ENCODE data around the gene WDR82. TPM values are rescaled to one million over a fixed set of nuclear protein-coding genes. Genes with fewer than 3 reads are reported as not detected.
A peak's percentile ranks its signal among the peaks of the same experiment; 100 is the strongest.

Gene WDR82, protein sequence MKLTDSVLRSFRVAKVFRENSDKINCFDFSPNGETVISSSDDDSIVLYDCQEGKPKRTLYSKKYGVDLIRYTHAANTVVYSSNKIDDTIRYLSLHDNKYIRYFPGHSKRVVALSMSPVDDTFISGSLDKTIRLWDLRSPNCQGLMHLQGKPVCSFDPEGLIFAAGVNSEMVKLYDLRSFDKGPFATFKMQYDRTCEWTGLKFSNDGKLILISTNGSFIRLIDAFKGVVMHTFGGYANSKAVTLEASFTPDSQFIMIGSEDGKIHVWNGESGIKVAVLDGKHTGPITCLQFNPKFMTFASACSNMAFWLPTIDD
- 42.0 and 46.2 TPM in 2 replicates for total RNA-seq (2014; rRNA removed; shearing (Covaris generic))

DNA sequence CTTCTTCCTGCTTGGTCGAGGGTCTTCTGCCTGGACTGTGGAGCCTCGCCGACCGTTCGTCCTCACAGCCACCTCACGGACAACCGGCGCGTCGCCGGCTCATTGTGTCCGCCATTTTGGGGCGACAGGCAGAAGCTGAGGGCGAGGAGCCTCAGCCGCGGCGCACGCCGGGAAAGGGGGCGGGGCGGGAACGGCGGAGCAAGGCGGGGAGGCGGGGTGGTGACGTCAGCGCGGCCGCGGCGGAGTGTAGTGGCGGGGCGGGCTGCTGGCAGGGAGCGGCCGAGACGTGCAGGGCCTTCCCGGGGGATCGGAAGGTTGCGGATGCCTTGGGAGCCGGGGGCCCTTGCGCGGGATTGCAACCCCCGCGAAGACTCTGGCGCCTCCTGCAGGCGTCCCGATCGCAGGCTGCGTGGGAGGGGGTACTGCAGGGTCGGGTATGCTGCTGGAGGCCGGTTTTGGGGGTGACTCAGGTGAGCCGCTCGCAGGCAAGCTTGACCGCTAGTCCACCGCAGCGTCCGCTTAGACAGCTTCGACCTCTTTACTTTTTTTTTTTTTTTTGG lies at the start of gene WDR82:
Gene WDR82, minus strand, starts transcription at position 140 of the 560 bp plus-strand sequence. CDS start 288 bp downstream, outside the sequence.
- DNase-seq (ENCODE audit: low spot score), result peak; percentile 73

DNA sequence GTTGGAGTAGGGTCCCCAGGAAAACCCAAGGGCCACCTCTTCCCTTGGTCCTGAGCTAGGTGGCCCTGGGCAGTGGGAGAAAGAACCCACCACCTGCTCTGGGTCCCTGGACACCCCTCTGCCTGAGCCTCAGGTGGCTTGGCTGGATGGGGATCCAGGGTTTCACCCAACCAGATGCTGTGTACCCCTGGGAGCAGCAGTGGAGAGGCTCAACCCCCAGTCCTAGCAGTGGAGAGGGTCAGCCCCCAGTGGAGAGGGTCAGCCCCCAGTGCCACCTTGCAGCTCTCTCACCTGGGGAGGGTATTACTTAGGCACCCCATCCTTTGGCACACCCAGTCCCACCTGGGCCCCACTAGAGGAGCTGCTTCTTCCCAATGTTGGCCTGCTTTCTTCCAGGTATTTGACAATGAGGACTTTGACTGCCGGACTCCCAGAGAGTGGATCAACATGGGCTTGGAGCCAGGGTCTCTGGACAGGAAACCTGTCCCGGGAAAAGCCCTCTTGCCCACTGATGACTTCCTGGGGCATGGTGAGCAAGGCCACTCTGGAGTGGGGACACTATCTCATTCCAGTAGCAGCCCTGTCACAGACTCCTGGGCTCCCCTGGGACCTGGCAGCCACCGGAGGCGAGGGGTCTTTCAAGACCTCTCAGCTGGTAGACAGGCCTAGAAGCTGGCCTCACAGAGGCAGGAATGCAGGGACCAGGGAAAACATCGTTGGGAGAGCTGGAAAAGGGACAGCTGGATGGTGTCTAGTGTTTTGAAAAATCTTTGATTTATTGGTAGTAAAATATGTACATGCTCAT lies 49.2 kb upstream of the WDR82 start:
- no peak for DNase-seq (ENCODE audit: low spot score)

DNA sequence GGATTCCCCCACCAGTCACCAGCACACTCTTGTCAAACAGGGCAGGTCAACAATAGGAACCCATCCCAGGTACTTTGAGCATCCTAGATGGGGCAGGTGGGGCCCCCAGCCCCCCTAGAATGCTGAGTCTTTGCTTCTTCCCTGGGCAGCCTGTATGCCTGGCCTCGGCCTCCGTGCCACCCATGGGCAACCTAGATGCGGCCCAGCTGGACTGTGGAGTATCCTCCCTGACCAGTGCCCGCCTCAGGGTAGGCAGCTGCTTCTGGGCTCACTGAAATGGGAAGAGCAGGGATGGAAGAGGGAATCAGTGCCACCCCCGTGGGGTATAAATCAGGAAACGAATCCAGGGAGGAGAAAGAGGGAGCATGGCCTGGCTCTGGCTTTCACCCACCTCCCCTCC lies 48.5 kb upstream of the WDR82 start:
- DNase-seq (ENCODE audit: low spot score), result no peak

DNA sequence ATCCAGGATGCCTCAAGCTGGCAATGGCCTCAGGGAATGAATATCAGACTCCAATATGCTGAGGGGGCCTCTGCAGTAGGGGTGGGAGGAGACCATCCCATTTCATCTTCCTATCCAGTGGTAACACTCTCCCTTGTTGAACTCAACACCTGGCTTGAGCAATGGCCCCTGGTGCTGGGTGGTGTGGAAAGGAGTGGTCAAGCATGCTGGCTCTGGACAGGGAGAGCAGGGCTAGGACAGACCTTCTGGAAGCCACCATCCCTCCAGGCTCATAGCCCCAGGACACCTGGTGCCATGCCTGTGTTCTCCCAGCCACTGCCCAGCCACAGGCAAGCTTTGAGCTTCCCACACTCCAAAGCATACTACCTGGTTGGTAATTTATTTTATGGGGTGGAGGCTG lies 47.2 kb upstream of the WDR82 start:
- DNase-seq (ENCODE audit: low spot score), result no peak

DNA sequence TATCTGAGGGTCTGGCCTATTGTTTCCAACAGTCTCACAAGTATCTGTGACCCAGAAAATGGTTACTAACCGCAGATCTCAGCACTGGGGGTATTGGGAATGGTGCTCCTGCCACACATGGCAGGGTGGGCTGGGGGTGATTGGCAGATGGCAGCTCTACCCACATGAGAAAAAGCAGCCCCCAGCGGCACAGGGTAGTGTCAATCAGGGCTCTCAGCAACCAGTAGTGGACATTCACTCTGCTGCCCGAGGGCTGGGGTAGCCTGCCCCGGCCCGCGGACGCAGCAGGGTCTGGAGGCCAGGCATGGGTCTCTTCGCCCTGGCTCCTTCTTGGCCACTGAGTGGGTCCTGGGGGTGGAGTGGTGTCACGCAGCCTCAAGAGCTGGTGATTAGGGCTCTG lies 46.2 kb upstream of the WDR82 start:
- DNase-seq (ENCODE audit: low spot score), result no peak

DNA sequence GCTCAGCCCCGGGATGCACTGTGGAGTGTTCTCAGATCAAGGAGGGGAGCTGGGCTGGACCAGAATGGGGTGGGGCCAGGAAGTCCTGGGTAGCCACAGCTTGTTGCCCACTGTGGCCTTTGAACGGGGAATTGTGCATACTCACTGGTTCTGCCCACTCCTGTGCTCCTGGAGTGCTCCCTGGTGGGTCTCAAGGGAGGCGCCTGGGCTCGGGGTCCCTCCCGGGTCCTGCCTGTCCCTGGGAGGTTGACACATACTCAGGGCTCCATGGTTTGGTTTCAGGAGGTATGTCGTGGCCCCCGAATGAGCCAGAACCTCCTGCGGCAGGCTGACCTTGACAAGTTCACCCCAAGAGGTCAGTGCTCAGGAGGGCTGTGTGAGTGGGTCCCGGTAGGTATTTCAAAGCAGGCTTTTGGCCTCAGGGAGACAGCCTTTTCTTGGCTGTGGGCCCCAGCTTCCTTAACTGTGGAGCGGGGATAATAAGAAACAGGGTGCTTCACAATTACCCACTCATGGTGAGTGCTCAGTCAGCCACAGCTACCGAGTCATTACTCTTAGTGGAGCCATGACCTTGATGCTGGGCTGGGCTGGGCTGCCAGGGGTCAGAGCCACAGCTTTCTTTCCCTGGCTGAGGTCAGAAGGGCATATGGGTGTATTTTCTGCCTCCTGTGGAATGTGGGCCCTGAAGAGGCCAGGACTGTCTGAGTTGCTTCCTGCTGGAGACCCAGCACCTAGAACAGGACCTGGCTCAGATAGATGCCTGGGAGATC lies 45.3 kb upstream of the WDR82 start:
- DNase-seq (ENCODE audit: low spot score), result no peak

DNA sequence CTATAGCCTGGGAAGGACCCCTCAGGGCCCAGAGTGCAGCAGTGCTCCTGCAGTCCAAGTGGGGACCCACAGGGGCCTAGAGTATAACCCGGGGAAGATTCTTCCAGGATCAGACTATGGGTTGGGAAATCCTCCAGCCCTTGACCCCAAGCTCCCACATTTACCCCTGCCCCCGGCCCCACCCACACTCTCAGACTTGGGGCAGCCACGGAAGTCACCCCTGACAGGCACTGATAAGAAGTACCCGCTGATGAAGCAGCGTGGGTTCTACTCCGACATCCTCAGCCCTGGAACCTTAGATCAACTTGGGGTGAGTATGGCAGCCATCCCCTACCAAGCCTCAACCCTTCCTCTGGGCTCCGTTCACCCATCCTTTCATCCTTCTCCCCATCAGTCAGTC lies 44.0 kb upstream of the WDR82 start:
- DNase-seq (ENCODE audit: low spot score), result no peak

DNA sequence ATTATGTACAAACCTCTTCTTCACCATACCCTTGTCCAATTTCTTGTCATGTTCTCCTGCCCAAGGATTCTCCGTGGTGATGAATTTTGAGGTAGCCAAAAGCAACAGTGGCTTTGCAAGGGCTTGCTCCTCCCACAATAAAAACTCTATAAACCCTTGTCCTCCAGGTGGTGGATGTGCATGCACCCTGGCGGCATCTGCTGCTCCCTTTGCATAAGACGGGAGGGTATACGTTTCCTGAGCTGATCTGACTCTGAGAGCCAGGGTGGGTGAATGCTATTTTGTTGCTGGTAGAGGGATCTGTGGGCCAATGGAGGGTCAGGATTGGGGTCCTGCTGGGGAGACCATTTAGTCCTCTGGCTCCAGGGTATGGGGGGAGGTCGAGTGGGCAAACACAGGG lies 43.0 kb upstream of the WDR82 start:
- DNase-seq (ENCODE audit: low spot score), result no peak

DNA sequence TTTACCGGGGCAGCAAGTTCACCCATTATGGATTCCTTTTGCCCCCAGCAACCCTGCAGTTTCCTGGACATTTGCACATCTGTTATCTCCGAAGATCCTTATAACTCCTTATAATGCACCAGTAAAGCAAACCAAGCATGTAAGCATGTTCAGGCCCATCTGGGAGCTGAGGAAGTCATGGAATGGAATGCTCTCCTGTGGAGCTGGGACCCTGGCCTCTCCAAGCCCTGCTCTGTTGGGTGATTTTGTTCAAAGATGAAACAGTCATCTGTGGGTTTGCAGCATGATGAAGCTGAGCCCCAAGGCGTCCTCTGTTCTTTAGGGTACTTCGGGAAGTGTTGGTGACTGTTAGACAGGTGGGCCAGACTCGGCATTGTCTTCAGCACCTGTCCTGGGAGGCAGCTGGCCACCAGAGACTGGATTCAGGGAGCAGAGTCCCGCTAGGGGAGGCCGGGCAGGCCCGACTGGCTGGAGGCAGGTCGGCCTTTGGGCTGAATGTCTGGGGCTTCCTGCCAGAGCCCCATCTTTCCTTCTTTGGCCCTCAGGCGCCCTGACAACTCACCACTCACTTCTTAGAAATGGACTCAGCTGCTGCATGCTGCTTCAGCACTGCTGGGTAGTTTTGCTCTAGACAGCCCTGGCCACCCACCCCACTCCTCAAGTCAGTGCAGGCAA lies 41.6 kb upstream of the WDR82 start:
- DNase-seq (ENCODE audit: low spot score), result no peak

DNA sequence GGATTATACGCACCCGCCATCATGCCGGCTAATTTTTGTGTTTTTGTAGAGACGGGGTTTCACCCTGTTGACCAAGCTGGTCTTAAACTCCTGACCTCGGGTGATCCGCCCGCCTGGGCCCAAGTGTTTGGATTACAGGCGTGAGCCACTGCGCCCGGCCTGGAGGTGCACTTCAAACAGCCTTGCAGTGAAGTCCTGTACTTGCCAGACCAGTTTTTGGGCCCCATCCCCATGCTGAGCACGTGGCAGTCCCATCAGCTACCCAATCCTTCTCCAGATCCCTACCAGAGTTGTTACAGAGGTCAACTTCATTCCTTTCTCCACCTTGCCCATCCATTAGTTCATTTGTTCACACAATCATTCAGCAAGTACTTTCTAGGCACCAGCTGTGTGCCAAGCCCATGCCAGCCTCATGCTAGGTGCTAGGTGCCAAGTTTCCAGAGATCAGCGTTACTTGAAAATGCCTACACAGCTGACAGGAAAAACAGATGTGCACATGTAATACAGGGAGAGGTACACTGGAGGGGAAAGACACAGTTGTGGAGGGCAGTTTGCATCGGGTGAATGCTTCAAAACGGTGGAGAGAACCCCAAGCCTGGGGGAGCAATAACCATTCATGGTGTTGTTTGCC lies 39.9 kb upstream of the WDR82 start:
- DNase-seq (ENCODE audit: low spot score), result no peak

DNA sequence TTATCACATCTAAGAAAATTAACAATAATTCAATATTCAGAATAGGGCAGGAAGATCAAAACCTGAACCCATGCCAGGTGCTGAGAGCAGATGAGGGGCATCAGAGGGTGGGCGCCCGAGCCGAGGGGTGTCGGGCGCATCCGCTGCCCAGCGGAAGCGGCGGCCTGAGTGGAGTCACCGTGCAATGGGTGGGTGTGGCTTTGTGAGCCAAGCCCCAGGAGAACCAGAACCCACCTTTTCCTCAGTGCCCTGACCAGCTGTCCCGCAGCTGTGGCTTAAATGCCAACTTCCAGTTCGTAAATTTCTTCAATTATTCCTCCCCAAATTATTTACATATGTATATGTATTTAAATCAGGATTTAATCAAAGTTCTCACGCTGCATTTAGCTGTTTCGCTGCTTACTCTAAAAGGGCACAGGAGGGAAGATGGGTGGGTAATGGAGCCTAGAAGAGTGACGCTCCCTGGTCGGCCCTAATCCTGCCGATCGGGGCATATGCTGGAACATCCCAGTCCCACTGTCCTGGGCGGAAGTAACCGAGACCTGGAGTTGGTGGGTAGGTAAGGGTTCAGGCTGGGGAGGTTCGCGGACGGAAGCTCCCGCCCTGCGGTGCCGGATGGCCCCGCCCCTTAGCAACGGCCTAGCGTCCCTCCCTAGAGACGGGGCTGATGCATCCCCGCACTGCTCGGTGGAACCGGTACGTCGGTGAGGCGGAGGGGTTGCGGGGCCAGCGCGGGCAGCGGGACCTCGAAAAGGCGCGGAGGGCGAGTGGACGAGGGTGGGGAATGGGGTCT lies 39.0 kb upstream of the WDR82 start:
- no peak for DNase-seq (ENCODE audit: low spot score)

DNA sequence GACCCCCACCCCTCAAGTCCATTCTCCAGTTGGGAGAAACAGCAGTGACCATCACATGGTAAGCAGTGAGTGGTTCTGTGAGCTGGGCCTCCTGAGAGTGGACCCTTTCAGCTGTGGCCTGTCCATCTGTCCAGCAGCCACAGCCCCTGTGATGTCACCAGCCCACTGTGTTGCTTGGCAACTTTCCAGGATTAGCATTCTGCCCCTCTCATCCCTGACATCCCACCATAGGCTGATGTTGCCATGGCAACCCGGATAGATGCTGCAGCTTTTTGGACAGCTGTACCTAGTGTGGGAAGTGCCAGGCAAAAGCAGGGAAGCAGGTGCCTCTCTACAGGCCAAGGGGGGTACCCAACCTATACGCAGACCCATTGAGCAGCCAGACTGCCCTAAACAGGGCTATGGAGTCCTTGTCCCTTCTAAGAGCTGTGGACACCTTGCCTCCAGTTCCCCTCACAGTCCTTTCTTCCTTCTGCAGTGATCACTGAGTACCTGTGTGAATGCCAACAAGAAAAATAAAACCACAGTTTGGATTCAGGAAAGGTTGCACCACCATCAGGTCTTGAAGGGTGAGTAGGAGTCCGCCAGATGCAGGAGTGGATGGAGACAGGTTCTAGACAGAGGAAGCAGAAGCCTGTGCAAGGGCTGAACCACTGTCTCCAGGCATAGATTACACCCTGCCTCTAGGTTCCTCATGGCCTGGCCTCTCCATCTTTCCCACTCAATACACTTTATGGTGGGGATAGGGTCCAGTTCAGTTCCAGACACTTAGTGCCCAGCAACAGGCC lies 37.7 kb upstream of the WDR82 start, which contains the start of gene DNAH1:
Gene DNAH1, plus strand, starts transcription at position 343 of the 788 bp plus-strand sequence. CDS start 6,124 bp downstream, outside the sequence.
- DNase-seq (ENCODE audit: low spot score), result no peak

DNA sequence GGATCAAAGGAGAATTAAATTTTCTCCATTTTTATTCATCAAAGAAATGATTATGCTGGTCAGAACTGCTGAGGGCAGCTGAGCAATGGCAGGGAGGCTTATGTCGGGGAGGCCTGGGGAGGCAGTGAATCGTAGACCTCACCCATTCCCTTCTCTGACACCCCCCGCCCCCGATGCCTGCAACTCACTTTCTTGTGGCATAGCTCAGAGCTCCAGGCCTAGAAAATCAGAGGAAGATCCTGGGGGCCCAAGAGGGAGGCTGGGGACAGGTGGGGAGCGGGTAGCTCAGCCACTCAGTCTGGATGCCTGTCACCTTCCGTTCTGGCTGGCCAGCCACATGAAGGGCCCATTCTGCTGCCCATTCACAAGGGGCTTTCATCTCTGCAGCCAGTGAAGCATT lies 36.6 kb upstream of the WDR82 start:
- DNase-seq (ENCODE audit: low spot score), result no peak

DNA sequence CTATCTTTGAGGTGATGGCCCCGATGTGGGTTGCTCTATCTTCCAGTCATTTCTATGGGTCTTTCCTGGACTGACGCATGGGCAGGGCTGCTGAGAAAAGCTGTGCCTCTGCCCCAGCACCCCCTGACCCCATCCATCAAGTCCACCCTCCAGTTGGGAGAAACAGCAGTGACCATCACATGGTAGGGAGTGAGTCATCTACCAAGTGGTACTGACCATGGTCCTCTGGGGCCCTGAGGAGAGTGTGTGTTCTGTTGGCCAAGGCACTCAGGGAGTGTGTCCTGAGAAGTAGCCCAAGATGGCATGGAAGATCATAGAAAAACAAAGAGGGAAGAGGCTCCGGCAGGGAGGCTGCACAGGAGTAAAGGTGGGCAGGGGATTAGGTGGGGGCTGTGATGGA lies 36.0 kb upstream of the WDR82 start:
- DNase-seq (ENCODE audit: low spot score), result peak; percentile 29

DNA sequence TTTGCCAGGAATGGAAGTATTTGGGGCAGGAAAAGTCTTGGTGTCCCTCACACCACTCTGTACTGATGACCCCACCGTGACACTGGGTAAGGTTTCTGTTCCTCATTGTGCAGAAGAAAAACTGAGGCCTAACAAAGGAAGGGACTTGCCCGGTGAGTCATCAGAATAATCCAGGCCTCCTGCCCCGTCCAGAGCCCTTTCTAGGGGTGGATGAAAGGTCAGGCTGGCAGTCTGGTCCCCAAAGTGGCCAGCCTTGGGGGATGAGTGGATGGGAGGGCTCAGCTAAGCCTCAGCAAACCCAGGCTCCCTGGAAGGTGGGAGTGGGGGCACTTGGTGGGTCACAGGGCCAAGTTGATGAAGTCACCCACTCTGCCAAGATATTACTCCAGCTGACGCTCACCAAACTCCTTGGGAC lies 35.3 kb upstream of the WDR82 start:
- peak; percentile 68 for DNase-seq (ENCODE audit: low spot score)

DNA sequence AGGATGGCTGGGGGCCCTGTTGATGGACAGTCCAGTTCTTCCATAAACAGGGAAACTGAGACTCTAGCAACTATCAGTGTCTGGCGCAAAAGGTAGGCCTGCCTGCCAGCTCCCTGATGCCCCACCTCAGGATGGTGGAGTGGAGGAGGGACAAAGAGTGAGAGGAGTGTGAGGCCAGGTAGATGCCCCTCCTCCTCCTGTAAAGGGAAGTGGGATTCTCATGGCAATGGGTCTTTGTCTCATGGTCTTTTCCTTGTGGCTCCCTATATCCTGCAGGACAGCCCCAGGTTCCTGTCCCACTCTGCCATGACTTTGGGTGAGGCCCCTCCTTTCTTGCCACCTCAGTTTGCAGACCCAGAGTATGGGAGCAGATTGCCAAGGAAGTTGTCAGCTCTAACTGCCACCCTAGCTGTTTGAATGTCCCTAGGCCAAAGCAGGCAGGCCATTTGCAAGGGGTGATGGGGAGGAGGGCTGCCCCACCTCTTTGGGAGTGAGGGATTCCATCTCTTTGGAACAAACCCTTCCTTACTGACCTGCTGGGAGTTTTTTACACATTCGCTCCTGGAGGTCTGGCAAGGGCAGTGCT lies 34.8 kb upstream of the WDR82 start:
- DNase-seq (ENCODE audit: low spot score), result no peak

DNA sequence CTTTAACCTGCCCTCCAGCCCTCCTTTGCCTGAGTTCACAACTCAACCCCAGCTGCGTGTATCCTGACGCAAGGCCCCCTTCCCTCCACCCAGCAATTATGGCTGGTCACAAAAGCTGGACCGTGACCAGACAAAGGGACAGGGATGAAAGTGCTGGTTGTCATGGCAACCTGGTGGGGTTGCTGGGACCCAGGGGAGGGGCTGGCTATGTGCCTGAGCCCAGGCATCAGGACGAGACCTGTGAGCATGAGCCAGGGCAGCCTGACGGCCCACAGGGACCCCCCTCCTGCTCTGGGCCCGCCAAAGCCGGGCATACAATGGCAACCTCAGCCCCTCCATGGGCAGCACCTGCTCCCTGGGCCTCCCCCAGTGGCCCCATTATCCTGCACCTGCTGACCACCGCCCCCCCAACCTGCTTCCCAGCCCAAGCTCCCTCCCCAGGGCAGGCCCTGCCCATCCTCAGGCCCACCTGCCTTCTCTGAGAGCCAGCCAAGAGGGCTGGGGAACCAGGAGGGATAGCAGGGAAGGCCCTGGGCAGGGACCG lies 33.2 kb upstream of the WDR82 start:
- DNase-seq (ENCODE audit: low spot score), result no peak

DNA sequence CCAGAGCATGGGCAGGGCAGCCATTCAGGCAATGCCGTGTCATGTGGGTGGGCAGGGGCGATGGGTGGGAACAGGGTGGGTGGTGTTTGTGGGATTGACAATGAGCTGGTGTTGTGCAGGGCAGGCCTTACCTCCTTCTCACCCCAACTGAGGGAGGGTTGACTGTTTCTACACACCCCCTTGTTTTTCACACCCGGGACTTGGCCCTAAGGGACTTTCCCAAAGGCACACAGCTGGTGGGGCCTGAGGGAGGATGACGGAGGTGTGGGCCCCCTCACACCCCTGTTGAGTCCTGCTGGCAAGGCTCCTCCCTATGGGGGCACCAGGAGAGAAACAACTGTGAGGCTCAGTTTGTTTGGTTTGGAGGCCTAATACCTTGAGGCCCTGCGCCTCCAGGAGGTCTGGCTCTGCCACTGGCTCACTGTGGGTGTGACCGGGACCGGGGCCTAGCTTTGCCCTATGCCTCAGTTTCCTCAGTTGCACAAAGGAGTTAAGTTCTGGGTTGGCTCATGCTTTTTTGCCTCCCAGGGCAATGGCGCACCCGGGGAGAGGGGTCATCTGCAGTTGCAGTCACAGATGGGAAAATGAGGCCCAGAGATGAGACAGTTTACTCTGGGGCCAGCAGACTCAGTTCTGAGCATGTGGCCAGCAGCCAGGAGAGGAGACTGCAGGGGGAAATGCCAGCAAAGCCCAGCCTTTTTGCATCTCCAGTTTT lies 32.6 kb upstream of the WDR82 start:
- DNase-seq (ENCODE audit: low spot score), result no peak

Measured in A172 (cell line).